A673 (cell line): ENCODE data around the gene IQGAP2. TPM values are rescaled to one million over a fixed set of nuclear protein-coding genes. Genes with fewer than 3 reads are reported as not detected.

Experiments used
- BruUV-seq: library from RNA; stranded (reverse); fragments of 400-500 nt; replicated peaks from 2 replicates; lab custom pipeline; 2021; lab: Mats Ljungman, UMichigan
- CTCF ChIA-PET: fragments of 300-600 bp; sonication (Branson Sonifier 250); formaldehyde crosslinking; loops from one replicate; lab custom pipeline; 2022; ENCODE audit warnings: antibody characterized with exemption; lab: Charles Lee
- POLR2A ChIA-PET: fragments of 300-600 bp; sonication (Branson Sonifier 250); formaldehyde crosslinking; loops from one replicate; lab custom pipeline; 2022; ENCODE audit warnings: antibody characterized with exemption; ENCODE audit not compliant: low non-redundant PET; lab: Charles Lee
- DNase-seq: peaks from one replicate; pipeline ENCODE4 v3.0.0-alpha.2; 2015; ENCODE audit warnings: low spot score
- H3K27ac ChIP-seq: fragments of 200-600 bp; sonication (generic); 2 replicates; pipeline ENCODE4 v1.5.1; 2016; ENCODE audit warnings: mixed run types, low read depth, mild to moderate bottlenecking, mixed read lengths, antibody characterized with exemption, low read length; ENCODE audit not compliant: poor library complexity, severe bottlenecking
- H3K27me3 ChIP-seq: fragments of 200-600 bp; sonication (generic); replicated peaks from 2 replicates; pipeline ENCODE4 v1.6.1; 2017; ENCODE audit warnings: mixed run types, low read depth, mild to moderate bottlenecking, mixed read lengths, antibody characterized with exemption, low read length; ENCODE audit not compliant: insufficient read depth, poor library complexity
- H3K36me3 ChIP-seq: fragments of 200-600 bp; sonication (generic); 2 replicates; pipeline ENCODE4 v1.6.1; 2016; ENCODE audit warnings: mixed run types, mild to moderate bottlenecking, mixed read lengths, antibody characterized with exemption, low read length; ENCODE audit not compliant: insufficient read depth, poor library complexity, severe bottlenecking
- H3K4me1 ChIP-seq: fragments of 200-600 bp; sonication (generic); 2 replicates; pipeline ENCODE4 v1.6.1; 2017; ENCODE audit warnings: mixed run types, mild to moderate bottlenecking, mixed read lengths, antibody characterized with exemption, low read length; ENCODE audit not compliant: insufficient read depth, poor library complexity, severe bottlenecking
- H3K4me3 ChIP-seq: fragments of 200-600 bp; sonication (generic); 2 replicates; pipeline ENCODE4 v1.5.1; 2016; ENCODE audit warnings: low read depth, mixed run types, mild to moderate bottlenecking, mixed read lengths, low read length; ENCODE audit not compliant: poor library complexity, severe bottlenecking
- H3K9me3 ChIP-seq: fragments of 200-600 bp; sonication (generic); 2 replicates; pipeline ENCODE4 v1.6.1; 2016; ENCODE audit warnings: mixed run types, low read depth, mild to moderate bottlenecking, mixed read lengths, antibody characterized with exemption, low read length; ENCODE audit not compliant: poor library complexity, severe bottlenecking
- EZH2 ChIP-seq: fragments of 200-600 bp; sonication (generic); IDR thresholded peaks from 2 replicates; pipeline ENCODE4 v1.6.1; 2017; ENCODE audit warnings: borderline replicate concordance, low read depth, mild to moderate bottlenecking, mixed read lengths, antibody characterized with exemption, low read length; ENCODE audit not compliant: poor library complexity, severe bottlenecking
- intact Hi-C: fragments of 100-400 bp; cut with micrococcal nuclease; formaldehyde crosslinking; loops from one replicate; pipeline ENCODE4 v1.10.0; 2022; ENCODE audit not compliant: unreplicated experiment
- total RNA-seq: library from RNA; stranded (reverse); gene quantifications from 2 replicates; pipeline ENCODE4 v1.2.3, GENCODE V29; 2021
- TF ChIP-seq, protein P1 (sequence below): fragments of 300-800, 200-600 bp; sonication (generic); conservative IDR thresholded peaks from 2 replicates; pipeline ENCODE4 v1.5.1; 2017; ENCODE audit warnings: low read depth, mild to moderate bottlenecking, antibody characterized with exemption, low read length, moderate library complexity, mixed read lengths

Gene IQGAP2
- total RNA-seq, 1 experiment from 2014 or later = 26.8 TPM

- H3K27ac ChIP-seq = no peak overlapping the region
- TF ChIP-seq EZH2 = no peak
- TF ChIP-seq, protein P1, sequence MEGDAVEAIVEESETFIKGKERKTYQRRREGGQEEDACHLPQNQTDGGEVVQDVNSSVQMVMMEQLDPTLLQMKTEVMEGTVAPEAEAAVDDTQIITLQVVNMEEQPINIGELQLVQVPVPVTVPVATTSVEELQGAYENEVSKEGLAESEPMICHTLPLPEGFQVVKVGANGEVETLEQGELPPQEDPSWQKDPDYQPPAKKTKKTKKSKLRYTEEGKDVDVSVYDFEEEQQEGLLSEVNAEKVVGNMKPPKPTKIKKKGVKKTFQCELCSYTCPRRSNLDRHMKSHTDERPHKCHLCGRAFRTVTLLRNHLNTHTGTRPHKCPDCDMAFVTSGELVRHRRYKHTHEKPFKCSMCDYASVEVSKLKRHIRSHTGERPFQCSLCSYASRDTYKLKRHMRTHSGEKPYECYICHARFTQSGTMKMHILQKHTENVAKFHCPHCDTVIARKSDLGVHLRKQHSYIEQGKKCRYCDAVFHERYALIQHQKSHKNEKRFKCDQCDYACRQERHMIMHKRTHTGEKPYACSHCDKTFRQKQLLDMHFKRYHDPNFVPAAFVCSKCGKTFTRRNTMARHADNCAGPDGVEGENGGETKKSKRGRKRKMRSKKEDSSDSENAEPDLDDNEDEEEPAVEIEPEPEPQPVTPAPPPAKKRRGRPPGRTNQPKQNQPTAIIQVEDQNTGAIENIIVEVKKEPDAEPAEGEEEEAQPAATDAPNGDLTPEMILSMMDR = no peak
- ChIA-PET POLR2A (no interaction called here), CTCF (no interaction called here)
- no peaks in the 10 kb centered on the region for H3K27me3 ChIP-seq
- H3K4me3 ChIP-seq = no peak overlapping the region
- peaks cover 32% of the 10 kb centered on the region for H3K4me1 ChIP-seq
- BruUV-seq = no TSS peak
- DNase-seq = no peak
- H3K36me3 ChIP-seq = no peaks in the 10 kb centered on the region
- intact Hi-C loops = no loop called here
- H3K9me3 ChIP-seq = no peaks in the 10 kb centered on the region
Observed at GRCh38 chr5:76475936-76476335, 72.9 kb downstream of the IQGAP2 start.

DNA sequence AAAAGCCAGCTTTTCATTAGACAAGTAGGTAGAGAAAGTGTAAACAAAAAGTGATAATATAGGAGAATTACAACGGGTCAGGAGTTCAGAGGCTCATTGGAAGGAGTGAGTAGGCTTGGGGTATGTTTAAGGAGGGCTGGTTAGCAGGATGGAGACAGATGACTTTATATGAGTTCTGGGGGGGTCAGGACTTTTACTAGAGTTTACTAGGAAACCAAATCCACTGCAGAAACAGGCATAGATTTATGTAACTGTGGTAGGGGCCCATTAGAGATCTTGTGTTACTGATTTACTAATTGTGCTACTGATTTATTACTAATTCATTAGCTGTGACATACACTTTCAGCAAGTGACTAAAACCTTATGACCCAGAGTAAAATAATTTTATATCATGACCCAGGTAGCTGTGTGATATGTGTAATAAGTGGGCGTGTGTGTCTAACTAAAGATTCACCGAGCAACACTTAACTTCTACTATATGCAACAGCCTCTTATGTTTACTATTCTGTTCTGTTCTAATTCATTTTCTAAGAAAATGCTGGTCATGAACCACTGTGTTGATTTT is 73.5 kb downstream of the IQGAP2 start:
- BruUV-seq = no TSS peak
- DNase-seq = no peak
- no peak overlapping the region for H3K27ac ChIP-seq
- POLR2A ChIA-PET = no interaction called here
- peaks cover 32% of the 10 kb centered on the region for H3K4me1 ChIP-seq
- intact Hi-C loops = no loop called here
- no peaks in the 10 kb centered on the region for H3K9me3 ChIP-seq
- CTCF ChIA-PET = no interaction called here
- H3K36me3 ChIP-seq = no peaks in the 10 kb centered on the region
- H3K4me3 ChIP-seq = no peak overlapping the region
- no peaks in the 10 kb centered on the region for H3K27me3 ChIP-seq
- TF ChIP-seq, protein P1 = no peak
- no peak for TF ChIP-seq EZH2

DNA sequence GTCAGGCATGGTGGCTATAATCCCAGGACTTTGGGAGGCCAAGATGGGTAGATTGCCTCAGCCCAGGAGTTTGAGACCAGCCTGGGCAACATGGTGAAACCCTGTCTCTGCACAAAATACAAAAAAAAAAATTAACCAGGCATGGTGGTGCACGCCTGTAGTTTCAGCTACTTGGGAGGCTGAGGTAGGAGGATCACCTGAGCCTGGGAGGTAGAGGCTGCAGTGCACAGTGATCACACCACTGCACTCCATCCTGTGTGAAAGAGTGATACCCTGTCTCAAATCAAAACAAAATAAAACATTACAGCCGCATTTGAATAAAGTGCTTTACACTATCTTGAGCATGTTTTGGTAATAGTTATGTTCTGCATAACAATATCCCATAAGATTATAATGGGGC is 74.0 kb downstream of the IQGAP2 start:
- no peak for DNase-seq
- no peak overlapping the region for H3K4me3 ChIP-seq
- CTCF ChIA-PET = no interaction called here
- no peak for TF ChIP-seq EZH2
- TF ChIP-seq, protein P1 = no peak
- H3K27ac ChIP-seq = no peak overlapping the region
- H3K9me3 ChIP-seq = no peaks in the 10 kb centered on the region
- intact Hi-C loops = no loop called here
- H3K27me3 ChIP-seq = no peaks in the 10 kb centered on the region
- H3K36me3 ChIP-seq = no peaks in the 10 kb centered on the region
- H3K4me1 ChIP-seq = peaks cover 32% of the 10 kb centered on the region
- no TSS peak for BruUV-seq
- POLR2A ChIA-PET = no interaction called here
